ENCODE results near the gene CRACR2B.

GRCh38 chr11:794013-794765 is 33.5 kb upstream of the CRACR2B start:
- TF ChIP-seq, protein P1, sequence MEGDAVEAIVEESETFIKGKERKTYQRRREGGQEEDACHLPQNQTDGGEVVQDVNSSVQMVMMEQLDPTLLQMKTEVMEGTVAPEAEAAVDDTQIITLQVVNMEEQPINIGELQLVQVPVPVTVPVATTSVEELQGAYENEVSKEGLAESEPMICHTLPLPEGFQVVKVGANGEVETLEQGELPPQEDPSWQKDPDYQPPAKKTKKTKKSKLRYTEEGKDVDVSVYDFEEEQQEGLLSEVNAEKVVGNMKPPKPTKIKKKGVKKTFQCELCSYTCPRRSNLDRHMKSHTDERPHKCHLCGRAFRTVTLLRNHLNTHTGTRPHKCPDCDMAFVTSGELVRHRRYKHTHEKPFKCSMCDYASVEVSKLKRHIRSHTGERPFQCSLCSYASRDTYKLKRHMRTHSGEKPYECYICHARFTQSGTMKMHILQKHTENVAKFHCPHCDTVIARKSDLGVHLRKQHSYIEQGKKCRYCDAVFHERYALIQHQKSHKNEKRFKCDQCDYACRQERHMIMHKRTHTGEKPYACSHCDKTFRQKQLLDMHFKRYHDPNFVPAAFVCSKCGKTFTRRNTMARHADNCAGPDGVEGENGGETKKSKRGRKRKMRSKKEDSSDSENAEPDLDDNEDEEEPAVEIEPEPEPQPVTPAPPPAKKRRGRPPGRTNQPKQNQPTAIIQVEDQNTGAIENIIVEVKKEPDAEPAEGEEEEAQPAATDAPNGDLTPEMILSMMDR (IDR thresholded peaks at IDR 0.05), result no peak
- TF ChIP-seq POLR2A (IDR thresholded peaks at IDR 0.05), result no peak
- no peak for TF ChIP-seq POLR2AphosphoS5 (IDR thresholded peaks at IDR 0.05)
